ENCODE data around the gene YWHAQ.

GRCh38 chr2:9555297-9556120 lies 75.3 kb downstream of the YWHAQ start, which contains the start of gene ADAM17:
- TF ChIP-seq EZH2 (IDR thresholded peaks at IDR 0.05) (no peak), FOXP2 (optimal IDR thresholded peaks at IDR 0.05; ENCODE audit: control extremely low read depth, extremely low read length, insufficient read depth) (no peak)

All from SK-N-MC (cell line).